ENCODE data around the gene S100A7A. TPM values are rescaled to one million over a fixed set of nuclear protein-coding genes. Genes with fewer than 3 reads are reported as not detected.

The S100A7A gene
- under 0.01 TPM in 1 of 2 replicates, not detected in the other for total RNA-seq

GRCh38 chr1:153415850-153416570 lies at the start of gene S100A7A:
S100A7A (plus strand) TSS chr1:153416520; CDS start chr1:153418083, 1,563 bp downstream.

GRCh38 chr1:153375511-153375910 lies 40.8 kb upstream of the S100A7A start, which contains the start of gene S100A12:
S100A12 (minus strand) TSS chr1:153375621; CDS start chr1:153374592, 1,029 bp downstream.

GRCh38 chr1:153390938-153391710 lies 25.2 kb upstream of the S100A7A start, which contains the start of gene S100A8:
S100A8 (minus strand) TSS chr1:153391073; CDS start chr1:153390535, 538 bp downstream.

GRCh38 chr1:153460551-153460950 lies 44.2 kb downstream of the S100A7A start, which contains the start of gene S100A7:
S100A7 (minus strand) TSS chr1:153460651; CDS start chr1:153459013, 1,638 bp downstream.

Other genes starting within 250 kb of the S100A7A start
- not detected in 2 replicates for gene LELP1, start 213.1 kb upstream of the S100A7A start, total RNA-seq
- gene PRR9, start 198.9 kb upstream of the S100A7A start, total RNA-seq, result not detected in 2 replicates
- not detected in 2 replicates for gene LORICRIN, start 156.8 kb upstream of the S100A7A start, total RNA-seq
- 0.34 and 0.62 TPM in 2 replicates for gene PGLYRP3, start 103.6 kb upstream of the S100A7A start, total RNA-seq
- gene PGLYRP4, start 67.7 kb upstream of the S100A7A start, total RNA-seq, result 0.30 and 0.55 TPM in 2 replicates
- gene S100A9, start 58.7 kb upstream of the S100A7A start, total RNA-seq, result 1,435 and 1,560 TPM in 2 replicates
- 0.49 and 1.7 TPM in 2 replicates for gene S100A12, start 40.9 kb upstream of the S100A7A start, total RNA-seq
- gene S100A8, start 25.4 kb upstream of the S100A7A start, total RNA-seq, result 228 and 239 TPM in 2 replicates
- gene S100A7, start 44.1 kb downstream of the S100A7A start, total RNA-seq, result 5.2 and 13.3 TPM in 2 replicates
- 1,494 and 3,100 TPM in 2 replicates for gene S100A6, start 119.5 kb downstream of the S100A7A start, total RNA-seq
- gene S100A5, start 124.4 kb downstream of the S100A7A start, total RNA-seq, result not detected in 2 replicates
- 5.7 and 25.3 TPM in 2 replicates for gene S100A4, start 129.3 kb downstream of the S100A7A start, total RNA-seq
- gene S100A3, start 132.7 kb downstream of the S100A7A start, total RNA-seq, result 7.7 and 12.7 TPM in 2 replicates
- gene S100A2, start 149.3 kb downstream of the S100A7A start, total RNA-seq, result 7,785 and 8,615 TPM in 2 replicates
- 1,743 and 1,927 TPM in 2 replicates for gene S100A16, start 196.6 kb downstream of the S100A7A start, total RNA-seq
- gene S100A14, start 199.8 kb downstream of the S100A7A start, total RNA-seq, result 1,521 and 2,019 TPM in 2 replicates
- 180 and 189 TPM in 2 replicates for gene S100A13, start 211.0 kb downstream of the S100A7A start, total RNA-seq
- gene S100A1, start 211.9 kb downstream of the S100A7A start, total RNA-seq, result not detected in 2 replicates
- 36.5 and 57.2 TPM in 2 replicates for gene CHTOP, start 217.5 kb downstream of the S100A7A start, total RNA-seq
- gene SNAPIN, start 242.2 kb downstream of the S100A7A start, total RNA-seq, result 40.9 and 53.2 TPM in 2 replicates

Data from hair follicular keratinocyte (primary cell).